GM12874 (cell line): ENCODE results near the gene CD2AP.

Source experiments
- CTCF ChIP-seq: IDR thresholded peaks from 2 replicates; pipeline ENCODE4 v1.5.1; 2011; ENCODE audit warnings: low read depth, mild to moderate bottlenecking, control low read depth, low read length, moderate library complexity; ENCODE audit not compliant: insufficient read depth

The CD2AP gene

GRCh38 chr6:47490676-47491075 lies 13.1 kb downstream of the CD2AP start:
- no peak for TF ChIP-seq CTCF

- TF ChIP-seq CTCF = no peak
Measured at GRCh38 chr6:47492355-47492754, 14.8 kb downstream of the CD2AP start.

- TF ChIP-seq CTCF = no peak
Measured at GRCh38 chr6:47495207-47495606, 17.6 kb downstream of the CD2AP start.

GRCh38 chr6:47495954-47496545 lies 18.5 kb downstream of the CD2AP start:
- TF ChIP-seq CTCF = no peak

GRCh38 chr6:47496935-47497579 lies 19.5 kb downstream of the CD2AP start:
- no peak for TF ChIP-seq CTCF

- TF ChIP-seq CTCF = no peak
Measured at GRCh38 chr6:47502920-47503319, 25.3 kb downstream of the CD2AP start.

- no peak for TF ChIP-seq CTCF
Measured at GRCh38 chr6:47509937-47510336, 32.3 kb downstream of the CD2AP start.

- no peak for TF ChIP-seq CTCF
Measured at GRCh38 chr6:47512872-47513271, 35.3 kb downstream of the CD2AP start.
